SH-SY5Y (cell line): ENCODE data around the gene MEIOB.

ENCODE experiments used
- GATA2 ChIP-seq: IDR thresholded peaks from 2 replicates; pipeline ENCODE4 v1.6.1; 2011; ENCODE audit warnings: mild to moderate bottlenecking, low read depth, low read length
- GATA3 ChIP-seq: IDR thresholded peaks from 2 replicates; pipeline ENCODE4 v1.6.1; 2011; ENCODE audit warnings: low read depth, mild to moderate bottlenecking, low read length, moderate library complexity

GRCh38 chr16:1793578-1794220 is 78.3 kb downstream of the MEIOB start, which contains the start of gene IGFALS:
- no peak for TF ChIP-seq GATA2
- TF ChIP-seq GATA3: no peak
